IMR-90 (cell line): ENCODE data around the gene VNN1. TPM values are rescaled to one million over a fixed set of nuclear protein-coding genes. Genes with fewer than 3 reads are reported as not detected.

Experiments used
- ATAC-seq: fragments of 200-7000 bp; cut with Tn5 transposase; 2 replicates; pipeline ENCODE4 v1.9.1; 2020; ENCODE audit warnings: low read depth, mild to moderate bottlenecking, moderate library complexity
- BruUV-seq: library from RNA; stranded (reverse); fragments of 400-500 nt; replicated peaks from 2 replicates; lab custom pipeline; 2021; lab: Mats Ljungman, UMichigan
- CTCF ChIA-PET: fragments of 300-600 bp; formaldehyde crosslinking; extraction: SDS; loops from one replicate; lab custom pipeline; 2021; ENCODE audit warnings: antibody characterized with exemption; lab: Yijun Ruan, JAX
- POLR2A ChIA-PET: fragments of 300-600 bp; sonication (Branson Sonifier 250); formaldehyde crosslinking; loops from one replicate; lab custom pipeline; 2022; ENCODE audit warnings: antibody characterized with exemption; ENCODE audit not compliant: unreplicated experiment; lab: Charles Lee
- DNase-seq: peaks from one replicate; pipeline ENCODE4 v3.0.0; 2013
- H2AFZ ChIP-seq: replicated peaks from 2 replicates; pipeline ENCODE3; 2013; ENCODE audit warnings: low read length, mild to moderate bottlenecking; ENCODE audit not compliant: poor library complexity
- H2AK5ac ChIP-seq: 2 replicates; pipeline ENCODE4 v1.6.1; 2013; ENCODE audit warnings: low read depth, low read length, inconsistent platforms
- H2AK9ac ChIP-seq: replicated peaks from 2 replicates; pipeline ENCODE3; 2013; ENCODE audit warnings: mild to moderate bottlenecking, low read depth, low read length, moderate library complexity; ENCODE audit not compliant: poor library complexity
- H2BK120ac ChIP-seq: 2 replicates; pipeline ENCODE4 v1.6.1; 2013; ENCODE audit warnings: low read depth, low read length, inconsistent platforms
- H2BK15ac ChIP-seq: 3 replicates; pipeline ENCODE4 v1.6.1; 2013; ENCODE audit warnings: low read depth, low read length, inconsistent platforms
- H2BK20ac ChIP-seq: 2 replicates; pipeline ENCODE4 v1.6.1; 2013; ENCODE audit warnings: low read depth, mild to moderate bottlenecking, inconsistent platforms, low read length, moderate library complexity
- H2BK5ac ChIP-seq: 2 replicates; pipeline ENCODE4 v1.6.1; 2013; ENCODE audit warnings: mild to moderate bottlenecking, low read depth, low read length, inconsistent platforms; ENCODE audit not compliant: poor library complexity, severe bottlenecking
- H3K14ac ChIP-seq: replicated peaks from 2 replicates; pipeline ENCODE4 v1.6.1; 2013; ENCODE audit warnings: low read depth, low read length, inconsistent platforms
- H3K18ac ChIP-seq: 2 replicates; pipeline ENCODE4 v1.6.1; 2013; ENCODE audit warnings: low read depth, low read length, control low read depth
- H3K23ac ChIP-seq: 2 replicates; pipeline ENCODE4 v1.6.1; 2013; ENCODE audit warnings: low read depth, low read length, inconsistent platforms
- H3K27ac ChIP-seq: 2 replicates; pipeline ENCODE4 v1.5.1; 2013; ENCODE audit warnings: mild to moderate bottlenecking, control low read depth, low read length; ENCODE audit not compliant: insufficient read depth
- H3K27me3 ChIP-seq: 2 replicates; pipeline ENCODE4 v1.6.1; 2013; ENCODE audit warnings: low read length; ENCODE audit not compliant: control insufficient read depth, insufficient read depth
- H3K36me3 ChIP-seq: 2 replicates; pipeline ENCODE4 v1.6.1; 2013; ENCODE audit warnings: low read length, mixed read lengths; ENCODE audit not compliant: control insufficient read depth, insufficient read depth
- H3K4ac ChIP-seq: 2 replicates; pipeline ENCODE4 v1.6.1; 2013; ENCODE audit warnings: low read depth, low read length, inconsistent platforms
- H3K4me1 ChIP-seq: 2 replicates; pipeline ENCODE4 v1.6.1; 2013; ENCODE audit warnings: low read length, mixed read lengths; ENCODE audit not compliant: control insufficient read depth, insufficient read depth
- H3K4me2 ChIP-seq: 2 replicates; pipeline ENCODE4 v1.6.1; 2013; ENCODE audit warnings: low read depth, mild to moderate bottlenecking, control low read depth, low read length, moderate library complexity
- H3K4me3 ChIP-seq: 2 replicates; pipeline ENCODE4 v1.5.1; 2013; ENCODE audit warnings: low read depth, mild to moderate bottlenecking, control low read depth, low read length, moderate library complexity; ENCODE audit not compliant: insufficient read depth
- H3K56ac ChIP-seq: 2 replicates; pipeline ENCODE4 v1.6.1; 2013; ENCODE audit warnings: low read length, inconsistent platforms; ENCODE audit not compliant: insufficient read depth; ENCODE audit errors: extremely low read depth
- H3K79me1 ChIP-seq, 2 experiments: 2 replicates each; pipeline ENCODE4 v1.6.1; 2013; ENCODE audit warnings: low read length in 2 of 2, inconsistent platforms in 1 of 2, low read depth in 1 of 2
- H3K9ac ChIP-seq: 2 replicates; pipeline ENCODE4 v1.6.1; 2013; ENCODE audit warnings: low read depth, low read length, control low read depth
- H3K9me1 ChIP-seq: 2 replicates; pipeline ENCODE4 v1.6.1; 2013; ENCODE audit warnings: low read length, inconsistent platforms; ENCODE audit not compliant: insufficient read depth
- H3K9me3 ChIP-seq: 2 replicates; pipeline ENCODE4 v1.6.1; 2013; ENCODE audit warnings: low read length; ENCODE audit not compliant: control insufficient read depth, insufficient read depth
- H4K20me1 ChIP-seq: 2 replicates; pipeline ENCODE4 v1.6.1; 2013; ENCODE audit warnings: low read length, inconsistent platforms; ENCODE audit not compliant: insufficient read depth
- H4K5ac ChIP-seq: 2 replicates; pipeline ENCODE4 v1.6.1; 2013; ENCODE audit warnings: mild to moderate bottlenecking, low read depth, low read length, control low read depth
- H4K8ac ChIP-seq, 2 experiments: 2 replicates each; pipeline ENCODE4 v1.6.1; 2013; ENCODE audit warnings: low read depth in 2 of 2, low read length in 2 of 2, control low read depth in 1 of 2, inconsistent platforms in 1 of 2
- H4K91ac ChIP-seq: 2 replicates; pipeline ENCODE4 v1.6.1; 2013; ENCODE audit warnings: low read depth, low read length, inconsistent platforms; ENCODE audit not compliant: insufficient read depth
- CEBPB ChIP-seq: IDR thresholded peaks from 2 replicates; pipeline ENCODE4 v1.6.1; 2012; ENCODE audit warnings: low read depth, low read length, improper control_type of control experiment
- FOS ChIP-seq: fragments of 150-350 bp; IDR thresholded peaks from 2 replicates; pipeline ENCODE4 v1.6.1; 2016; ENCODE audit warnings: low read depth, low read length
- RAD21 ChIP-seq: IDR thresholded peaks from 2 replicates; pipeline ENCODE4 v1.6.1; 2012; ENCODE audit warnings: low read length, improper control_type of control experiment
- WGBS, 2 experiments: methylation state at CpG; one replicate each; pipeline versions ENCODE4 v1.1.5 to v1.1.7; 2013; ENCODE audit warnings: missing lambda C conversion rate in 2 of 2; ENCODE audit not compliant: insufficient read length in 1 of 2; ENCODE audit errors: extremely low coverage in 2 of 2; 5-methylcytosine and 5-hydroxymethylcytosine counted together
- dilution Hi-C: fragments of 300-500 bp; cut with HindIII; formaldehyde crosslinking; loops from one replicate; pipeline ENCODE4 v1.14.3; 2018; ENCODE audit warnings: low sequenced_read_pairs; ENCODE audit not compliant: unreplicated experiment
- in situ Hi-C: fragments of 300-500 bp; cut with MboI; formaldehyde crosslinking; loops from 3 replicates; pipeline ENCODE4 v1.14.3; 2019; ENCODE audit warnings: low sequenced_read_pairs, inconsistent platforms, mixed read lengths
- intact Hi-C: fragments of 100-400 bp; cut with micrococcal nuclease; formaldehyde crosslinking; loops from 2 replicates; pipeline ENCODE4 v1.10.0; 2022
- polyA plus RNA-seq, 3 experiments: library from polyadenylated mRNA; depleted of rRNA; stranded (reverse); fragments of >200 nt; gene quantifications; 2 replicates each; pipeline ENCODE4 v1.2.3, GENCODE V29; 2012; ENCODE audit warnings: low replicate concordance in 1 of 3
- total RNA-seq: library from RNA; depleted of rRNA; stranded (reverse); fragments of >200 nt; gene quantifications from 2 replicates; pipeline ENCODE4 v1.2.3, GENCODE V29; 2012
- TF ChIP-seq, protein P1 (sequence below): conservative IDR thresholded peaks from 2 replicates; pipeline ENCODE4 v1.5.1; 2012; ENCODE audit warnings: mild to moderate bottlenecking, low read depth, low read length, improper control_type of control experiment
- TF ChIP-seq, protein P2 (sequence below): fragments of 150-350 bp; IDR thresholded peaks from 2 replicates; pipeline ENCODE4 v1.6.1; 2016; ENCODE audit warnings: low read depth, mild to moderate bottlenecking, low read length, moderate library complexity, borderline replicate concordance

Gene VNN1
- total and polyA plus RNA-seq, 2 of the 4 experiments (the other 2 are of a cell fraction) = 0.07 TPM; not detected in 1

DNA sequence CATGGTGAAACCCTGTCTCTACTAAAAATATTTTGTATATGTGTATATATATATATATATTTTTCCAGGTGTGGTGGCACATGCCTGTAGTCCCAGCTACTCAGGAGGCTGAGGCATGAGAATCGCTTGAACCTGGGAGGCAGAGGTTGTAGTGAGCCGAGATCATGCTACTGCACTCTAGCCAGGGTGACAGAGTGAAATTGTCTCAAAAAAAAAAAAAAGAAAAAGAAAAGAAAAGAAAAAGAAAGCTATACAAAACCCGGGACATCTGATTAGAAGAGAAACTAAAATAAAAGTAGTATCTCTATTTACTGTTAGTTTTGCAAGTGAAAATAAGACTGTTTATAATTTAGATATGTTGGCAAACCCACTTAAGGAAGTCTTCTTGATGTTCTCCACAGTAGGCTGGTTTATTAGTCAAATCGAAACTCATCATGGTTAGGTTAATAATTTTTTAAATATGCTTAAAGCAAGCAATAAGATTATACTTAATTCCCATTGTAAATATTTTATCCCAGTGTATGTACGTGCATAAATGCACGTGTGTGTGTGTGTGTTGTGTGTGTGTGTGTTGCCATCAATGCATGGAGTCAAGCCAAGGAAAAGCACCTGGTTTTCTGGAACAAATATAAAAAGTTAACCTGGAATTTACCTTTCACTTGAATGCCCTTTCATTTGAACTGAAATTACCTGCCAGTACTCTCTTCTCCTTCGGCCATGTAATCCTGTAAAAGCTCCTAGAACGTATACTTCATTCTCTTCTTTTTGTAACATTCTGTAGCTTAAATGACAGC, 36.8 kb upstream of the VNN1 start (continued):
- TF ChIP-seq, protein P1, sequence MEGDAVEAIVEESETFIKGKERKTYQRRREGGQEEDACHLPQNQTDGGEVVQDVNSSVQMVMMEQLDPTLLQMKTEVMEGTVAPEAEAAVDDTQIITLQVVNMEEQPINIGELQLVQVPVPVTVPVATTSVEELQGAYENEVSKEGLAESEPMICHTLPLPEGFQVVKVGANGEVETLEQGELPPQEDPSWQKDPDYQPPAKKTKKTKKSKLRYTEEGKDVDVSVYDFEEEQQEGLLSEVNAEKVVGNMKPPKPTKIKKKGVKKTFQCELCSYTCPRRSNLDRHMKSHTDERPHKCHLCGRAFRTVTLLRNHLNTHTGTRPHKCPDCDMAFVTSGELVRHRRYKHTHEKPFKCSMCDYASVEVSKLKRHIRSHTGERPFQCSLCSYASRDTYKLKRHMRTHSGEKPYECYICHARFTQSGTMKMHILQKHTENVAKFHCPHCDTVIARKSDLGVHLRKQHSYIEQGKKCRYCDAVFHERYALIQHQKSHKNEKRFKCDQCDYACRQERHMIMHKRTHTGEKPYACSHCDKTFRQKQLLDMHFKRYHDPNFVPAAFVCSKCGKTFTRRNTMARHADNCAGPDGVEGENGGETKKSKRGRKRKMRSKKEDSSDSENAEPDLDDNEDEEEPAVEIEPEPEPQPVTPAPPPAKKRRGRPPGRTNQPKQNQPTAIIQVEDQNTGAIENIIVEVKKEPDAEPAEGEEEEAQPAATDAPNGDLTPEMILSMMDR = no peak

GRCh38 chr6:132749111-132749510, 35.3 kb upstream of the VNN1 start:
- in situ Hi-C loops (no loop called here), intact Hi-C loops (no loop called here), dilution Hi-C loops (no loop called here)
- no peak overlapping the region for H2BK5ac ChIP-seq
- no peak overlapping the region for H3K14ac ChIP-seq
- H2AK5ac ChIP-seq = no peak overlapping the region
- H3K9me3 ChIP-seq = no peaks in the 10 kb centered on the region
- H4K91ac ChIP-seq = peak overlapping the region; percentile 18; the same call in 1 of the 2 replicates
- no peak overlapping the region for H3K56ac ChIP-seq
- no peak overlapping the region; a peak in 1 of 4 replicates for H4K8ac ChIP-seq
- H3K9me1 ChIP-seq = no peaks in the 10 kb centered on the region
- no peak overlapping the region for H2BK15ac ChIP-seq
- H3K36me3 ChIP-seq = no peaks in the 10 kb centered on the region
- H3K4me1 ChIP-seq = no peaks in the 10 kb centered on the region
- peak overlapping the region; percentile 46; the same call in 1 of the 2 replicates for H3K27ac ChIP-seq
- peak overlapping the region; percentile 3; the same call in 1 of the 2 replicates for H2BK20ac ChIP-seq
- peak; percentile 58 for DNase-seq
- no peak; the same call in 1 of the 2 replicates for ATAC-seq
- H4K20me1 ChIP-seq = no peaks in the 10 kb centered on the region
- no peak overlapping the region for H2AK9ac ChIP-seq
- 22% methylated on average over 1 of the region's 4 CpGs; no CpG with 5 or more reads in 1 of the 2 experiments for WGBS, 2 experiments
- CTCF ChIA-PET = interaction anchor here (0.7 to 1.2 kb wide), 2 partner anchors 115 to 1857 kb away, joined by 3 read pairs; no protein-coding TSS in a partner anchor
- H3K4ac ChIP-seq = no peak overlapping the region; the same call in 1 of the 2 replicates
- TF ChIP-seq CEBPB (peak; percentile 66; the same call in 1 of the 2 replicates), RAD21 (no peak), FOS (no peak)
- TF ChIP-seq, protein P2, sequence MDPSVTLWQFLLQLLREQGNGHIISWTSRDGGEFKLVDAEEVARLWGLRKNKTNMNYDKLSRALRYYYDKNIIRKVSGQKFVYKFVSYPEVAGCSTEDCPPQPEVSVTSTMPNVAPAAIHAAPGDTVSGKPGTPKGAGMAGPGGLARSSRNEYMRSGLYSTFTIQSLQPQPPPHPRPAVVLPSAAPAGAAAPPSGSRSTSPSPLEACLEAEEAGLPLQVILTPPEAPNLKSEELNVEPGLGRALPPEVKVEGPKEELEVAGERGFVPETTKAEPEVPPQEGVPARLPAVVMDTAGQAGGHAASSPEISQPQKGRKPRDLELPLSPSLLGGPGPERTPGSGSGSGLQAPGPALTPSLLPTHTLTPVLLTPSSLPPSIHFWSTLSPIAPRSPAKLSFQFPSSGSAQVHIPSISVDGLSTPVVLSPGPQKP = no peak
- H4K5ac ChIP-seq = no peak overlapping the region; the same call in 1 of the 2 replicates
- H3K18ac ChIP-seq = no peak overlapping the region; the same call in 1 of the 2 replicates
- no peak overlapping the region for H3K9ac ChIP-seq
- BruUV-seq = no TSS peak
- H2AFZ ChIP-seq = no peak overlapping the region
- no peaks in the 10 kb centered on the region for H3K79me1 ChIP-seq
- peaks cover 3% of the 10 kb centered on the region; the same call in 1 of the 2 replicates for H3K27me3 ChIP-seq
- POLR2A ChIA-PET = no interaction called here
- no peak overlapping the region for H3K4me2 ChIP-seq
- H2BK120ac ChIP-seq = no peak overlapping the region; the same call in 1 of the 2 replicates
- H3K23ac ChIP-seq = no peak overlapping the region
- H3K4me3 ChIP-seq = no peak overlapping the region
